Measurements from ENCODE around the gene COQ10A. TPM values are rescaled to one million over a fixed set of nuclear protein-coding genes. Genes with fewer than 3 reads are reported as not detected.

COQ10A gene
- total and polyA plus RNA-seq, 2 donors (not counting 3 experiments of a cell fraction or from before 2014, with no cell fraction given), result 14.7 to 32.4 TPM

- CTCF ChIA-PET, result interaction anchor here (1.0 to 1.1 kb wide), 2 partner anchors 20 to 30 kb away, joined by 3 read pairs; partner anchors contain the start of gene ANKRD52
- Histone ChIP-seq H3K36me3 (ENCODE audit: control insufficient read depth in 2 of 2, extremely low read depth in 1 of 2, insufficient read depth in 2 of 2, low read length in 2 of 2) (peaks cover 9 to 36% of the 10 kb centered on the region in 2 experiments), H3K79me2 (ENCODE audit: control insufficient read depth, insufficient read depth, low read length) (no peaks in the 10 kb centered on the region), H3K9me3 (replicated peaks; ENCODE audit: control insufficient read depth, insufficient read depth, low read length) (no peaks in the 10 kb centered on the region), H3K4me1 (ENCODE audit: control insufficient read depth, extremely low read depth, insufficient read depth, low read length) (no peaks in the 10 kb centered on the region), H3K9me1 (replicated peaks; ENCODE audit: control insufficient read depth, extremely low read depth, insufficient read depth, low read length) (no peaks in the 10 kb centered on the region), H3K4me3 (replicated peaks in 1 of 3; ENCODE audit: insufficient read depth in 1 of 3, low read depth in 1 of 3, low read length in 3 of 3) (no peak overlapping the region), H3K27ac (ENCODE audit: insufficient read depth, low read depth, low read length) (no peak overlapping the region), H3K9ac (replicated peaks; ENCODE audit: extremely low read depth, insufficient read depth, low read length) (no peak overlapping the region), H3K4me2 (ENCODE audit: insufficient read depth, low read length) (no peak overlapping the region), H3K27me3 (ENCODE audit: control insufficient read depth in 2 of 2, insufficient read depth in 2 of 2, low read length in 2 of 2) (no peaks in the 10 kb centered on the region), H4K20me1 (replicated peaks; ENCODE audit: control insufficient read depth, extremely low read depth, insufficient read depth, low read length) (no peaks in the 10 kb centered on the region), H2AFZ (ENCODE audit: low read depth, low read length) (no peak overlapping the region)
- DNase-seq (ENCODE audit: low read depth, low spot score) (no peak), FAIRE-seq (no peak)
- no TSS peak for BruUV-seq (replicated peaks)
- intact Hi-C loops (cut with micrococcal nuclease), result no loop called here
- POLR2A ChIA-PET, result interaction anchor here (0.8 kb wide), 1 partner anchor 38 kb away, joined by 6 read pairs; no protein-coding TSS in a partner anchor
- no peak for TF ChIP-seq EZH2 (IDR thresholded peaks at IDR 0.05; ENCODE audit: borderline replicate concordance, low read depth, low read length, severe bottlenecking)
- TF ChIP-seq JUN (IDR thresholded peaks at IDR 0.05; ENCODE audit: borderline replicate concordance, insufficient read depth, insufficient read length, low read depth), result no peak
- no peak for TF ChIP-seq MYC (IDR thresholded peaks at IDR 0.05; ENCODE audit: low read depth, low read length)
- TF ChIP-seq, protein P1, sequence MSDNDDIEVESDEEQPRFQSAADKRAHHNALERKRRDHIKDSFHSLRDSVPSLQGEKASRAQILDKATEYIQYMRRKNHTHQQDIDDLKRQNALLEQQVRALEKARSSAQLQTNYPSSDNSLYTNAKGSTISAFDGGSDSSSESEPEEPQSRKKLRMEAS (IDR thresholded peaks at IDR 0.05; ENCODE audit: insufficient read depth, insufficient read length), result no peak
- TF ChIP-seq FOS (IDR thresholded peaks at IDR 0.05; ENCODE audit: borderline replicate concordance, insufficient read depth, low read length), result no peak
- TF ChIP-seq, protein P2, sequence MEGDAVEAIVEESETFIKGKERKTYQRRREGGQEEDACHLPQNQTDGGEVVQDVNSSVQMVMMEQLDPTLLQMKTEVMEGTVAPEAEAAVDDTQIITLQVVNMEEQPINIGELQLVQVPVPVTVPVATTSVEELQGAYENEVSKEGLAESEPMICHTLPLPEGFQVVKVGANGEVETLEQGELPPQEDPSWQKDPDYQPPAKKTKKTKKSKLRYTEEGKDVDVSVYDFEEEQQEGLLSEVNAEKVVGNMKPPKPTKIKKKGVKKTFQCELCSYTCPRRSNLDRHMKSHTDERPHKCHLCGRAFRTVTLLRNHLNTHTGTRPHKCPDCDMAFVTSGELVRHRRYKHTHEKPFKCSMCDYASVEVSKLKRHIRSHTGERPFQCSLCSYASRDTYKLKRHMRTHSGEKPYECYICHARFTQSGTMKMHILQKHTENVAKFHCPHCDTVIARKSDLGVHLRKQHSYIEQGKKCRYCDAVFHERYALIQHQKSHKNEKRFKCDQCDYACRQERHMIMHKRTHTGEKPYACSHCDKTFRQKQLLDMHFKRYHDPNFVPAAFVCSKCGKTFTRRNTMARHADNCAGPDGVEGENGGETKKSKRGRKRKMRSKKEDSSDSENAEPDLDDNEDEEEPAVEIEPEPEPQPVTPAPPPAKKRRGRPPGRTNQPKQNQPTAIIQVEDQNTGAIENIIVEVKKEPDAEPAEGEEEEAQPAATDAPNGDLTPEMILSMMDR (IDR thresholded peaks at IDR 0.05; ENCODE audit: extremely low read depth in 1 of 2, insufficient read depth in 1 of 2, low read depth in 1 of 2, low read length in 2 of 2), result no peak
- no peak for TF ChIP-seq GATA2 (IDR thresholded peaks at IDR 0.05; ENCODE audit: insufficient read depth, insufficient read length, low read depth, low read length)
- no peak for TF ChIP-seq POLR2A (IDR thresholded peaks at IDR 0.05; ENCODE audit: low read depth, low read length)
- no peak for TF ChIP-seq POLR2AphosphoS5 (IDR thresholded peaks at IDR 0.05; ENCODE audit: insufficient read depth, low read depth, low read length)
- dilution Hi-C loops (cut with MboI; ENCODE audit: extremely low pct_ligation_motif_present, low sequenced_read_pairs), result no loop called here
Measured at GRCh38 chr12:56237552-56237951, 29.2 kb upstream of the COQ10A start.

All from endothelial cell of umbilical vein (primary cell).